H1 (cell line): ENCODE data around the gene TNFAIP1. TPM values are rescaled to one million over a fixed set of nuclear protein-coding genes. Genes with fewer than 3 reads are reported as not detected.

Source experiments
- ASH2L ChIP-seq: fragments of 200-600, 300-600 bp; sonication (generic); IDR thresholded peaks from one replicate; pipeline ENCODE4 v1.7.1; 2017; ENCODE audit warnings: low read length
- CEBPB ChIP-seq: IDR thresholded peaks from 2 replicates; pipeline ENCODE4 v1.6.1; 2012; ENCODE audit warnings: low read depth, low read length
- MAFK ChIP-seq: IDR thresholded peaks from 2 replicates; pipeline ENCODE4 v1.6.1; 2012; ENCODE audit warnings: low read depth, mild to moderate bottlenecking, improper control_type of control experiment, low read length
- POLR2AphosphoS5 ChIP-seq: IDR thresholded peaks from 2 replicates; pipeline ENCODE4 v1.6.1; 2011; ENCODE audit warnings: low read depth, low read length
- SIN3A ChIP-seq, 2 experiments: IDR thresholded peaks in 1 of 2; conservative IDR thresholded peaks in 1 of 2; 2 replicates each; pipeline ENCODE4 v1.6.1; 2011 to 2012; ENCODE audit warnings: low read length in 2 of 2, improper control_type of control experiment in 1 of 2, low read depth in 1 of 2, mild to moderate bottlenecking in 1 of 2
- SP1 ChIP-seq: IDR thresholded peaks from 2 replicates; pipeline ENCODE4 v1.6.1; 2011; ENCODE audit warnings: low read depth, low read length
- USF2 ChIP-seq: IDR thresholded peaks from 2 replicates; pipeline ENCODE4 v1.6.1; 2011; ENCODE audit warnings: low read length, improper control_type of control experiment
- polyA plus RNA-seq, 7 experiments: library from polyadenylated mRNA; depleted of rRNA in 3 of 7; stranded (reverse) in 5 of 7; unstranded in 2 of 7; fragments of >200 nt in 5 of 7; fragments of 200-250 nt in 2 of 7; gene quantifications; 1 replicate in 5 of 7; 2 replicates in 1 of 7; 4 replicates in 1 of 7; pipeline versions ENCODE4 v1.2.1 to v1.2.3, GENCODE V29; 2011 to 2013; ENCODE audit warnings: missing spikeins in 2 of 7, mixed read lengths in 2 of 7
- total RNA-seq: library from RNA; stranded (reverse); fragmentation: NEBNext Ultra II Directional; extraction: Animal tissue kit (Norgen Biotek cat#: 25700); gene quantifications from 2 replicates; pipeline ENCODE4 v1.2.1, GENCODE V29; 2021
- TF ChIP-seq, protein P1 (sequence below), 3 experiments: IDR thresholded peaks; 1 replicate in 2 of 3; 2 replicates in 1 of 3; pipeline versions ENCODE4 v1.5.1 to v1.6.1; 2011; ENCODE audit warnings: low read length in 3 of 3, mild to moderate bottlenecking in 3 of 3, inconsistent platforms in 2 of 3, low read depth in 1 of 3, moderate library complexity in 1 of 3; ENCODE audit not compliant: insufficient read depth in 1 of 3; ENCODE audit errors: control extremely low read depth in 1 of 3

Gene TNFAIP1
- total and polyA plus RNA-seq, 2 of the 8 experiments (the other 6 are each of a cell fraction or from before 2014, with no cell fraction given): 16.9 to 19.5 TPM

GRCh38 chr17:28371245-28372202, 36.0 kb downstream of the TNFAIP1 start, which contains the start of gene SARM1 (continued):
- TF ChIP-seq USF2 (peak; percentile 91), SIN3A (conservative IDR thresholded peaks at IDR 0.05 in 1 of 2, IDR thresholded peaks at IDR 0.05 in 1 of 2; ENCODE audit: low read depth in 1 of 2, low read length in 2 of 2) (no peak; a peak in 2 of 4 replicates), ASH2L (no peak), MAFK (no peak), POLR2AphosphoS5 (no peak), CEBPB (no peak), SP1 (no peak)
- TF ChIP-seq, protein P1, sequence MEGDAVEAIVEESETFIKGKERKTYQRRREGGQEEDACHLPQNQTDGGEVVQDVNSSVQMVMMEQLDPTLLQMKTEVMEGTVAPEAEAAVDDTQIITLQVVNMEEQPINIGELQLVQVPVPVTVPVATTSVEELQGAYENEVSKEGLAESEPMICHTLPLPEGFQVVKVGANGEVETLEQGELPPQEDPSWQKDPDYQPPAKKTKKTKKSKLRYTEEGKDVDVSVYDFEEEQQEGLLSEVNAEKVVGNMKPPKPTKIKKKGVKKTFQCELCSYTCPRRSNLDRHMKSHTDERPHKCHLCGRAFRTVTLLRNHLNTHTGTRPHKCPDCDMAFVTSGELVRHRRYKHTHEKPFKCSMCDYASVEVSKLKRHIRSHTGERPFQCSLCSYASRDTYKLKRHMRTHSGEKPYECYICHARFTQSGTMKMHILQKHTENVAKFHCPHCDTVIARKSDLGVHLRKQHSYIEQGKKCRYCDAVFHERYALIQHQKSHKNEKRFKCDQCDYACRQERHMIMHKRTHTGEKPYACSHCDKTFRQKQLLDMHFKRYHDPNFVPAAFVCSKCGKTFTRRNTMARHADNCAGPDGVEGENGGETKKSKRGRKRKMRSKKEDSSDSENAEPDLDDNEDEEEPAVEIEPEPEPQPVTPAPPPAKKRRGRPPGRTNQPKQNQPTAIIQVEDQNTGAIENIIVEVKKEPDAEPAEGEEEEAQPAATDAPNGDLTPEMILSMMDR (IDR thresholded peaks at IDR 0.05; ENCODE audit: control extremely low read depth in 1 of 3, insufficient read depth in 1 of 3, low read depth in 1 of 3, low read length in 3 of 3): no peak
